Neutrophil (primary cell): ENCODE measurements around the gene OXSM.

Source experiments
- H3K27ac ChIP-seq: fragments of 200-600 bp; sonication (generic); 2 replicates; pipeline ENCODE4 v1.5.1; 2016; ENCODE audit warnings: mild to moderate bottlenecking, moderate library complexity
- H3K27me3 ChIP-seq: fragments of 200-600 bp; sonication (generic); 2 replicates; pipeline ENCODE4 v1.6.0; 2016; ENCODE audit warnings: mild to moderate bottlenecking
- H3K36me3 ChIP-seq: fragments of 200-600 bp; sonication (generic); 2 replicates; pipeline ENCODE4 v1.5.1; 2017
- H3K4me1 ChIP-seq, 2 experiments: fragments of 200-600 bp in 1 of 2; sonication (generic) in 1 of 2; 1 replicate in 1 of 2; 2 replicates in 1 of 2; pipeline versions ENCODE4 v1.5.1 to v1.6.1; 2013 to 2016; ENCODE audit warnings: low read depth in 1 of 2, low read length in 1 of 2, mild to moderate bottlenecking in 1 of 2, moderate library complexity in 1 of 2; ENCODE audit not compliant: control insufficient read depth in 1 of 2, insufficient read depth in 1 of 2
- H3K4me3 ChIP-seq, 2 experiments: fragments of 200-600 bp in 1 of 2; sonication (generic) in 1 of 2; 1 replicate in 1 of 2; 2 replicates in 1 of 2; pipeline ENCODE4 v1.5.1; 2013 to 2016; ENCODE audit warnings: low read depth in 1 of 2, low read length in 1 of 2, mild to moderate bottlenecking in 1 of 2, moderate library complexity in 1 of 2
- H3K9me3 ChIP-seq: fragments of 200-600 bp; sonication (generic); 2 replicates; pipeline ENCODE4 v1.5.1; 2016
- TF ChIP-seq, protein P1 (sequence below): fragments of 200-600 bp; sonication (generic); IDR thresholded peaks from 2 replicates; pipeline ENCODE4 v1.5.1; 2016; ENCODE audit warnings: antibody characterized with exemption

Gene OXSM

DNA sequence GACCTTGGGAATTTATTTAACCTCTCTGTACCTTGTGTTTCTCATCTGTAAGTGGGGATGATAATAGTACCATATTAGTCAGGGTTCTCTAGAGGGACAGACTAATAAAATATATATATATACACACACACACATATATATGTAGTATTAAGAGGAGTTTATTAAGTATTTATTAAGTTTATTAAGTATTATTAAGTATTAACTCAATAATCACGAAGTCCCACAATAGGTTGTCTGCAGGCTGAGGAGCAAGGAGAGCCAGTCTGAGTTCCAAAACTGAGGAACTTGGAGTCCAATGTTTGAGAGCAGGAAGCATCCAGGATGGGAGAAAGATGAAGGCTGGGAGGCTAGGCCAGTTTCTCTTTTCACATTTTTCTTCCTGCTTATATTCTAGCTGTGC is 14.8 kb downstream of the OXSM start:
- H3K27me3 ChIP-seq = no peaks in the 10 kb centered on the region
- H3K36me3 ChIP-seq = no peaks in the 10 kb centered on the region
- H3K9me3 ChIP-seq = no peaks in the 10 kb centered on the region
- H3K4me3 ChIP-seq = no peak overlapping the region
- H3K27ac ChIP-seq = no peak overlapping the region
- TF ChIP-seq, protein P1, sequence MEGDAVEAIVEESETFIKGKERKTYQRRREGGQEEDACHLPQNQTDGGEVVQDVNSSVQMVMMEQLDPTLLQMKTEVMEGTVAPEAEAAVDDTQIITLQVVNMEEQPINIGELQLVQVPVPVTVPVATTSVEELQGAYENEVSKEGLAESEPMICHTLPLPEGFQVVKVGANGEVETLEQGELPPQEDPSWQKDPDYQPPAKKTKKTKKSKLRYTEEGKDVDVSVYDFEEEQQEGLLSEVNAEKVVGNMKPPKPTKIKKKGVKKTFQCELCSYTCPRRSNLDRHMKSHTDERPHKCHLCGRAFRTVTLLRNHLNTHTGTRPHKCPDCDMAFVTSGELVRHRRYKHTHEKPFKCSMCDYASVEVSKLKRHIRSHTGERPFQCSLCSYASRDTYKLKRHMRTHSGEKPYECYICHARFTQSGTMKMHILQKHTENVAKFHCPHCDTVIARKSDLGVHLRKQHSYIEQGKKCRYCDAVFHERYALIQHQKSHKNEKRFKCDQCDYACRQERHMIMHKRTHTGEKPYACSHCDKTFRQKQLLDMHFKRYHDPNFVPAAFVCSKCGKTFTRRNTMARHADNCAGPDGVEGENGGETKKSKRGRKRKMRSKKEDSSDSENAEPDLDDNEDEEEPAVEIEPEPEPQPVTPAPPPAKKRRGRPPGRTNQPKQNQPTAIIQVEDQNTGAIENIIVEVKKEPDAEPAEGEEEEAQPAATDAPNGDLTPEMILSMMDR = no peak
- H3K4me1 ChIP-seq = no peaks in the 10 kb centered on the region

GRCh38 chr3:25812644-25813043 is 22.8 kb downstream of the OXSM start:
- no peaks in the 10 kb centered on the region for H3K4me1 ChIP-seq
- TF ChIP-seq, protein P1 = no peak

GRCh38 chr3:25817107-25817506 is 27.2 kb downstream of the OXSM start:
- Histone ChIP-seq H3K4me1 (no peaks in the 10 kb centered on the region), H3K27ac (no peak overlapping the region), H3K4me3 (no peak overlapping the region), H3K27me3 (no peaks in the 10 kb centered on the region), H3K9me3 (no peaks in the 10 kb centered on the region), H3K36me3 (no peaks in the 10 kb centered on the region)
- TF ChIP-seq, protein P1 = no peak

More at GRCh38 chr3:25812644-25813043, 22.8 kb downstream of the OXSM start:
- no peaks in the 10 kb centered on the region for H3K9me3 ChIP-seq
- H3K36me3 ChIP-seq = no peaks in the 10 kb centered on the region
- no peaks in the 10 kb centered on the region for H3K27me3 ChIP-seq
- no peak overlapping the region for H3K27ac ChIP-seq
- H3K4me3 ChIP-seq = no peak overlapping the region

- no peaks in the 10 kb centered on the region for H3K9me3 ChIP-seq
- no peaks in the 10 kb centered on the region for H3K27me3 ChIP-seq
- no peak overlapping the region for H3K4me3 ChIP-seq
- TF ChIP-seq, protein P1 = no peak
- H3K27ac ChIP-seq = no peak overlapping the region
- no peaks in the 10 kb centered on the region for H3K36me3 ChIP-seq
- no peaks in the 10 kb centered on the region for H3K4me1 ChIP-seq
These were observed 27.7 kb downstream of the OXSM start for GRCh38 chr3:25817638-25818037.

DNA sequence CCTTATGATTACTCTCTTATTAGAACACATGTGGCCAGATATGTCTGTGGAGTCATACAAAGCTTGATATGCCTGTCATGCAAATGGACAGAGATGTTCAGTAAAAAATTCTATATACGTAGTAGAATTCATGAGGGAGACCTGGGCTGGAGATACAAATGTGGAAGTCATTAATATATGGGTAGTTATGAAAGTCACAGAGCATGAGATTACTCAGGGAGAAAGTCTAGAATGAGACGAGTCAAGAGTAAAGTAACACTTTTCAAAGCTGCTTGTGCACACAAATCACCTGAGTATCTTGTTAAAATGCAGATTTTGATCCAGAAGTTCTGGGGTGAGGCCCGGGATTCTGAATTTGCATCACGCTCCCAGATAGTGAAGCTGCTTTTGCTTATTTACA is 28.4 kb downstream of the OXSM start:
- no peaks in the 10 kb centered on the region for H3K36me3 ChIP-seq
- no peaks in the 10 kb centered on the region for H3K27me3 ChIP-seq
- TF ChIP-seq, protein P1 = no peak
- no peak overlapping the region for H3K27ac ChIP-seq
- no peak overlapping the region for H3K4me3 ChIP-seq
- no peaks in the 10 kb centered on the region for H3K9me3 ChIP-seq
- H3K4me1 ChIP-seq = no peaks in the 10 kb centered on the region

DNA sequence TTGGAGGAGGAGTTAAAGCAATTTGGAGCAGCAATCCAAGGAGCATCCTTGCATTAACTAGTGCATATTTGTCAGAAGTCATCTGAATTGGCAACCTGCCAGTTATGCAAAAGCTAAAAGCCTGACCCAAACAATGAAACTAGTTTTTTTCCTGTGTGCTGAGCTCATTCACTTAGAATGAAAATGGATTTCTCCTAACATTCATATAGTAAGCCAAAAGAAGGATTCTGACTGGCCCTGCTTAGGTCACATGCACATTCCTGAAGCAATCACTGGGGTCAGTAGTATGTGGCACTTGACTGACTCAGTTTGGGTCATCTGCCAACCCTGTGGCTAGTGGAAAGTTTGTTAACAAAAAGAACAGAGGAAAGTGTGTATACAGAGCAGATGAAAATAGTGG is 30.5 kb downstream of the OXSM start:
- Histone ChIP-seq H3K4me3 (no peak overlapping the region), H3K9me3 (no peaks in the 10 kb centered on the region), H3K36me3 (no peaks in the 10 kb centered on the region), H3K27ac (no peak overlapping the region), H3K27me3 (no peaks in the 10 kb centered on the region), H3K4me1 (no peaks in the 10 kb centered on the region)
- TF ChIP-seq, protein P1 = no peak
